Left kidney (tissue), 2 donors: ENCODE measurements around the gene HES5. TPM values are rescaled to one million over a fixed set of nuclear protein-coding genes. Genes with fewer than 3 reads are reported as not detected.

Source experiments
- DNase-seq: peaks from one replicate; pipeline ENCODE4 v3.0.0-alpha.2; 2013
- polyA plus RNA-seq: library from polyadenylated mRNA; unstranded; fragments of 120-200 nt; gene quantifications from one replicate; pipeline ENCODE4 v1.2.1, GENCODE V29; 2013; ENCODE audit not compliant: insufficient read length

HES5 gene
- polyA plus RNA-seq, 1 donor, result not detected

DNA sequence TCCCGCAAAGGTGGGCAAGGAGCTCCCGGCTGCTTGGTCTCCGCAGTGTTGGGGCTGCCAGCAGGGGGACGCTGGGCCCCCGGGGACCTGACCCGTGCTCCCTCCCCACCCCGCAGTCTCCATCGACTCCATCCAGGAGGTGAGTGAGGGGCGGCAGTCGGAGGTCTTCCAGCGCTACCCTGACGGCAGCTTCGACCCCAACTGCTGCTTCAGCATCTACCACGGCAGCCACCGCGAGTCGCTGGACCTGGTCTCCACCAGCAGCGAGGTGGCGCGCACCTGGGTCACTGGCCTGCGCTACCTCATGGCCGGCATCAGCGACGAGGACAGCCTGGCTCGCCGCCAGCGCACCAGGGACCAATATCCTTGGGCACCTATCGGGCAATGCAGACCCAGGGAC is 50.4 kb downstream of the HES5 start:
- DNase-seq, result no peak

DNA sequence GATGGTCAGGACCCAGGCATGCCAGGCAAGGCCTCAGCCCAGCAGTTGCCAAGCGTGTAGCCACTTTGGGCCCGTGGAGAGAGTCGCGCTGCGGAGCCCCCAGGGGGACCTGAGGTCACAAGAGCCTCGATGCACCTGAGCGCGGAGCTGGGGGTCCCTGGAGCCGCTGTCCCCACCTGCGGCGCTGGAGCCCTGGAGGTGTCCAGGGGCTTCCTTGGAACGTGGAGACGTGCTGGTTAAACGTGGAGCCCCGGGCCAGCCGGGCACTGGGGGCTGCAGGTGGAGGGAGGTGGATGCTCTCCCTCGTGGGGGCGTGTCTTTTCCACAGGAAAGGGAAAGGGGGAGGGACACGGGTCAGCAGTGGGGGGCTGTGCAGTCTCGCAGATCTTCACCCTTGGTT is 50.9 kb downstream of the HES5 start:
- DNase-seq, result no peak

Other genes starting within 250 kb of the HES5 start
- 16.1 TPM for gene MORN1, start 138.7 kb downstream of the HES5 start, polyA plus RNA-seq
- gene RER1, start 138.4 kb downstream of the HES5 start, polyA plus RNA-seq, result 129 TPM
- 21.5 TPM for gene PEX10, start 117.7 kb downstream of the HES5 start, polyA plus RNA-seq
- gene PLCH2, start 54.0 kb downstream of the HES5 start, polyA plus RNA-seq, result 0.80 TPM
- gene PANK4, start 3.7 kb downstream of the HES5 start, polyA plus RNA-seq, result 27.5 TPM
- gene TNFRSF14, start 26.1 kb upstream of the HES5 start, polyA plus RNA-seq, result 17.8 TPM
- 35.4 TPM for gene PRXL2B, start 56.5 kb upstream of the HES5 start, polyA plus RNA-seq
- gene MMEL1, start 102.8 kb upstream of the HES5 start, polyA plus RNA-seq, result 1.6 TPM